ENCODE measurements around the gene RBMXL3. TPM values are rescaled to one million over a fixed set of nuclear protein-coding genes. Genes with fewer than 3 reads are reported as not detected.
"Not testable (repeated sequence)": the region's sequence is repeated elsewhere in the genome, so short reads cannot be mapped to it uniquely, and the experiment has no call there.

The RBMXL3 gene
- total and polyA plus RNA-seq, 2 experiments from 2014 or later: not detected

GRCh38 chrX:115214605-115215004 lies 25.4 kb downstream of the RBMXL3 start:
- Histone ChIP-seq H3K9me3 (ENCODE audit: low read depth) (no peaks in the 10 kb centered on the region), H3K4me2 (no peak overlapping the region), H3K4me3 (no peak overlapping the region), H4K20me1 (ENCODE audit: insufficient read depth, poor library complexity, severe bottlenecking) (peaks cover 6% of the 10 kb centered on the region), H3K27ac (no peak overlapping the region), H2AFZ (no peak overlapping the region), H3K36me3 (replicated peaks; ENCODE audit: insufficient read depth, low read depth) (no peaks in the 10 kb centered on the region), H3K4me1 (ENCODE audit: insufficient read depth) (no peaks in the 10 kb centered on the region), H3K79me2 (peaks cover 69% of the 10 kb centered on the region), H3K27me3 (no peaks in the 10 kb centered on the region), H3K9me2 (replicated peaks; ENCODE audit: insufficient read depth) (no peaks in the 10 kb centered on the region)
- TF ChIP-seq EZH2phosphoT487 (IDR thresholded peaks at IDR 0.05; ENCODE audit: low read depth, severe bottlenecking, unreplicated experiment) (no peak), EZH2 (IDR thresholded peaks at IDR 0.05; ENCODE audit: borderline replicate concordance) (no peak)
- TF ChIP-seq, protein P1, sequence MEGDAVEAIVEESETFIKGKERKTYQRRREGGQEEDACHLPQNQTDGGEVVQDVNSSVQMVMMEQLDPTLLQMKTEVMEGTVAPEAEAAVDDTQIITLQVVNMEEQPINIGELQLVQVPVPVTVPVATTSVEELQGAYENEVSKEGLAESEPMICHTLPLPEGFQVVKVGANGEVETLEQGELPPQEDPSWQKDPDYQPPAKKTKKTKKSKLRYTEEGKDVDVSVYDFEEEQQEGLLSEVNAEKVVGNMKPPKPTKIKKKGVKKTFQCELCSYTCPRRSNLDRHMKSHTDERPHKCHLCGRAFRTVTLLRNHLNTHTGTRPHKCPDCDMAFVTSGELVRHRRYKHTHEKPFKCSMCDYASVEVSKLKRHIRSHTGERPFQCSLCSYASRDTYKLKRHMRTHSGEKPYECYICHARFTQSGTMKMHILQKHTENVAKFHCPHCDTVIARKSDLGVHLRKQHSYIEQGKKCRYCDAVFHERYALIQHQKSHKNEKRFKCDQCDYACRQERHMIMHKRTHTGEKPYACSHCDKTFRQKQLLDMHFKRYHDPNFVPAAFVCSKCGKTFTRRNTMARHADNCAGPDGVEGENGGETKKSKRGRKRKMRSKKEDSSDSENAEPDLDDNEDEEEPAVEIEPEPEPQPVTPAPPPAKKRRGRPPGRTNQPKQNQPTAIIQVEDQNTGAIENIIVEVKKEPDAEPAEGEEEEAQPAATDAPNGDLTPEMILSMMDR (IDR thresholded peaks at IDR 0.05; ENCODE audit: poor library complexity): no peak
- WGBS (ENCODE audit: low lambda C conversion rate, missing lambda C conversion rate): 77% methylated on average over 3 of the region's 3 CpGs
- DNase-seq (ENCODE audit: low spot score): no peak

- not testable (repeated sequence) for H3K27ac ChIP-seq; H3K9me2 ChIP-seq (replicated peaks; ENCODE audit: insufficient read depth); H2AFZ ChIP-seq; H3K36me3 ChIP-seq (replicated peaks; ENCODE audit: insufficient read depth, low read depth); H3K9me3 ChIP-seq (ENCODE audit: low read depth); H3K27me3 ChIP-seq; H3K4me3 ChIP-seq; H3K4me2 ChIP-seq; DNase-seq (ENCODE audit: low spot score); H4K20me1 ChIP-seq (ENCODE audit: insufficient read depth, poor library complexity, severe bottlenecking); H3K4me1 ChIP-seq (ENCODE audit: insufficient read depth)
- WGBS (ENCODE audit: low lambda C conversion rate, missing lambda C conversion rate): 91% methylated on average over 4 of the region's 4 CpGs
- H3K79me2 ChIP-seq: peaks cover 75% of the 10 kb centered on the region
These were observed 28.1 kb downstream of the RBMXL3 start for GRCh38 chrX:115217346-115217745.

DNA sequence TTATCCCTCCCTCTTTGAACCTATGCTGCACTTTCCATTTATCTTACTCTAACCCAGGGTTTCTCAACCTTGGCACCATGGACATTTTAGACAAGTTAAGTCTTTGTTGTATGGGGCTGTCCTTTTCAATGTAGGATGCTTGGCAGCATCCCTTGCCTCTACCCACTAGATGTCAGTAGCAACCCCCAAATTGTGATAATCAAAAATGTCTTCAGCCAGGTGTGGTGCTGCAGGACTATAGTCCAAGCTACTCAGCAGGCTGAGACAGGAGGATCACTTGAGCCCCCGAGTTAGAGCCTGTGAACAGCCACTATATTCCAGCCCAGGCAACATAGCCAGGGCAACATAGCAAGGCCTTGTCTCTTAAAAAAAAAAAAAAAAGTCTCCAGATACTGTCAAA lies 37.7 kb downstream of the RBMXL3 start:
- TF ChIP-seq, protein P1 (IDR thresholded peaks at IDR 0.05; ENCODE audit: poor library complexity): peak; percentile 76
- TF ChIP-seq EZH2 (IDR thresholded peaks at IDR 0.05; ENCODE audit: borderline replicate concordance) (no peak), EZH2phosphoT487 (IDR thresholded peaks at IDR 0.05; ENCODE audit: low read depth, severe bottlenecking, unreplicated experiment) (no peak)
- Histone ChIP-seq H3K9me3 (ENCODE audit: low read depth) (no peaks in the 10 kb centered on the region), H4K20me1 (ENCODE audit: insufficient read depth, poor library complexity, severe bottlenecking) (peaks cover 3% of the 10 kb centered on the region), H3K27me3 (no peaks in the 10 kb centered on the region), H3K27ac (no peak overlapping the region), H3K4me1 (ENCODE audit: insufficient read depth) (peaks cover 8% of the 10 kb centered on the region), H3K4me2 (no peak overlapping the region), H3K9me2 (replicated peaks; ENCODE audit: insufficient read depth) (no peaks in the 10 kb centered on the region), H2AFZ (no peak overlapping the region), H3K36me3 (replicated peaks; ENCODE audit: insufficient read depth, low read depth) (no peaks in the 10 kb centered on the region), H3K4me3 (no peak overlapping the region), H3K79me2 (peaks cover 91% of the 10 kb centered on the region)
- peak; percentile 67 for DNase-seq (ENCODE audit: low spot score)
- 13% methylated on average over 1 of the region's 1 CpG for WGBS (ENCODE audit: low lambda C conversion rate, missing lambda C conversion rate)

GRCh38 chrX:115229337-115230003 lies 40.3 kb downstream of the RBMXL3 start:
- peak; percentile 38 for DNase-seq (ENCODE audit: low spot score)
- H3K9me3 ChIP-seq (ENCODE audit: low read depth): no peaks in the 10 kb centered on the region
- H3K27me3 ChIP-seq: no peaks in the 10 kb centered on the region
- no peak overlapping the region for H3K27ac ChIP-seq
- no peak overlapping the region for H2AFZ ChIP-seq
- H3K4me3 ChIP-seq: no peak overlapping the region
- TF ChIP-seq, protein P1 (IDR thresholded peaks at IDR 0.05; ENCODE audit: poor library complexity): no peak
- TF ChIP-seq EZH2 (IDR thresholded peaks at IDR 0.05; ENCODE audit: borderline replicate concordance) (no peak), EZH2phosphoT487 (IDR thresholded peaks at IDR 0.05; ENCODE audit: low read depth, severe bottlenecking, unreplicated experiment) (no peak)
- 35% methylated on average over 4 of the region's 4 CpGs for WGBS (ENCODE audit: low lambda C conversion rate, missing lambda C conversion rate)
- H3K79me2 ChIP-seq: peaks cover 83% of the 10 kb centered on the region
- no peaks in the 10 kb centered on the region for H3K9me2 ChIP-seq (replicated peaks; ENCODE audit: insufficient read depth)
- H3K4me2 ChIP-seq: peak overlapping the region; percentile 74
- no peaks in the 10 kb centered on the region for H3K36me3 ChIP-seq (replicated peaks; ENCODE audit: insufficient read depth, low read depth)
- H4K20me1 ChIP-seq (ENCODE audit: insufficient read depth, poor library complexity, severe bottlenecking): peaks cover 3% of the 10 kb centered on the region
- peaks cover 8% of the 10 kb centered on the region for H3K4me1 ChIP-seq (ENCODE audit: insufficient read depth)

Data from hepatocyte (in vitro differentiated cells).